Measurements from ENCODE around the gene MAX. TPM values are rescaled to one million over a fixed set of nuclear protein-coding genes. Genes with fewer than 3 reads are reported as not detected.

Gene MAX
- total and polyA plus RNA-seq, 2 of the 8 experiments (the other 6 are each of a cell fraction or from before 2014, with no cell fraction given) = 36.9 to 65.1 TPM

GRCh38 chr14:65045006-65045405 lies 57.3 kb downstream of the MAX start:
- H3K23ac ChIP-seq (ENCODE audit: insufficient read length) = no peak overlapping the region
- H4K8ac ChIP-seq (ENCODE audit: extremely low read depth, insufficient read depth, low read length) = no peak overlapping the region
- peaks cover 0 to 6% (median 0%) of the 10 kb centered on the region in 4 experiments; a peak in 2 of 7 replicates for H3K4me1 ChIP-seq (replicated peaks in 1 of 4; ENCODE audit: control insufficient read depth in 3 of 4, insufficient read depth in 4 of 4, low read length in 3 of 4)
- no peak overlapping the region for H2AFZ ChIP-seq (ENCODE audit: low read length)
- no peaks in the 10 kb centered on the region for H3K79me2 ChIP-seq (ENCODE audit: control insufficient read depth in 1 of 2, insufficient read depth in 2 of 2, low read length in 2 of 2)
- H2BK5ac ChIP-seq (ENCODE audit: low read depth, low read length) = no peak overlapping the region
- no peaks in the 10 kb centered on the region for H3K9me3 ChIP-seq (ENCODE audit: insufficient read depth in 2 of 2, low read depth in 1 of 2, low read length in 1 of 2)
- no peak overlapping the region for H3K4me3 ChIP-seq (ENCODE audit: extremely low read depth in 1 of 4, insufficient read depth in 2 of 4, low read depth in 3 of 4, low read length in 4 of 4)
- H2BK120ac ChIP-seq (replicated peaks; ENCODE audit: low read depth, low read length) = no peak overlapping the region
- no peak overlapping the region for H4K5ac ChIP-seq (ENCODE audit: insufficient read length, low read depth, low read length)
- H3K9ac ChIP-seq (replicated peaks in 1 of 4; ENCODE audit: extremely low read depth in 1 of 4, low read depth in 3 of 4, low read length in 3 of 4) = no peak overlapping the region
- H4K91ac ChIP-seq (replicated peaks; ENCODE audit: insufficient read length, low read length) = no peak overlapping the region
- H3K23me2 ChIP-seq (ENCODE audit: low read depth, low read length) = no peaks in the 10 kb centered on the region
- H2AK5ac ChIP-seq (ENCODE audit: low read depth, low read length) = no peak overlapping the region
- POLR2A ChIA-PET (ENCODE audit: partially characterized antibody) = no interaction called here
- WGBS, 2 experiments (ENCODE audit: extremely low coverage in 1 of 2, insufficient coverage in 1 of 2, insufficient read length in 1 of 2, insufficient replicate concordance in 2 of 2, low coverage in 1 of 2, low lambda C conversion rate in 2 of 2, missing lambda C conversion rate in 1 of 2) = 95% methylated on average over 5 of the region's 5 CpGs; no CpG with 5 or more reads in 1 of the 2 experiments
- no peaks in the 10 kb centered on the region for H3K79me1 ChIP-seq (ENCODE audit: low read depth, low read length)
- no peaks in the 10 kb centered on the region for H4K20me1 ChIP-seq (replicated peaks in 1 of 2; ENCODE audit: control insufficient read depth in 1 of 2, insufficient read depth in 2 of 2, low read length in 2 of 2)
- no peak overlapping the region for H3K18ac ChIP-seq (ENCODE audit: extremely low read depth, low read length)
- H2BK20ac ChIP-seq (ENCODE audit: low read length) = no peak overlapping the region
- no peak overlapping the region for H2BK12ac ChIP-seq (ENCODE audit: low read depth, low read length)
- DNase-seq (ENCODE audit: low read depth in 1 of 2, low spot score in 2 of 2) (no peak), FAIRE-seq (no peak)
- CTCF ChIA-PET (ENCODE audit: partially characterized antibody) = no interaction called here
- H2BK15ac ChIP-seq (ENCODE audit: low read length) = no peak overlapping the region
- H3K27ac ChIP-seq (ENCODE audit: low read depth, low read length) = no peak overlapping the region
- no peak overlapping the region for H3K4me2 ChIP-seq (ENCODE audit: insufficient read depth in 1 of 2, low read depth in 2 of 2, low read length in 2 of 2)
- H3K36me3 ChIP-seq (ENCODE audit: control insufficient read depth in 2 of 4, insufficient read depth in 4 of 4, low read length in 3 of 4) = peaks cover 0 to 10% (median 4%) of the 10 kb centered on the region in 4 experiments; a peak in 5 of 8 replicates
- no peak overlapping the region for H3K4ac ChIP-seq (replicated peaks; ENCODE audit: insufficient read length, low read depth, low read length)
- H3K56ac ChIP-seq (replicated peaks; ENCODE audit: insufficient read length, low read depth, low read length) = no peak overlapping the region
- no peak overlapping the region for H3K14ac ChIP-seq (ENCODE audit: insufficient read length)
- H3K27me3 ChIP-seq (replicated peaks in 1 of 4; ENCODE audit: control insufficient read depth in 3 of 4, extremely low read depth in 1 of 4, insufficient read depth in 3 of 4, low read length in 3 of 4) = no peaks in the 10 kb centered on the region
- no peak for TF ChIP-seq CBX5 (IDR thresholded peaks at IDR 0.05; ENCODE audit: low read depth, low read length)
- no peak for TF ChIP-seq RBBP5 (IDR thresholded peaks at IDR 0.05; ENCODE audit: borderline replicate concordance, low read depth, low read length)
- no peak for TF ChIP-seq SP4 (IDR thresholded peaks at IDR 0.05; ENCODE audit: low read length)
- no peak for TF ChIP-seq SP2 (IDR thresholded peaks at IDR 0.05; ENCODE audit: low read length)
- TF ChIP-seq MAFK (IDR thresholded peaks at IDR 0.05; ENCODE audit: low read depth, low read length) = no peak
- no peak for TF ChIP-seq CTCF (IDR thresholded peaks at IDR 0.05; ENCODE audit: control extremely low read depth in 1 of 3, insufficient read depth in 1 of 3, low read depth in 1 of 3, low read length in 3 of 3)
- no peak for TF ChIP-seq CREB1 (IDR thresholded peaks at IDR 0.05)
- no peak for TF ChIP-seq TEAD4 (IDR thresholded peaks at IDR 0.05; ENCODE audit: low read depth, low read length)
- TF ChIP-seq PHF8 (conservative IDR thresholded peaks at IDR 0.05; ENCODE audit: low read depth, low read length) = no peak
- no peak for TF ChIP-seq EP300 (IDR thresholded peaks at IDR 0.05; ENCODE audit: borderline replicate concordance in 1 of 2, low read depth in 2 of 2, low read length in 2 of 2)
- no peak for TF ChIP-seq POLR2AphosphoS5 (IDR thresholded peaks at IDR 0.05; ENCODE audit: low read depth, low read length)
- no peak for TF ChIP-seq TAF7 (optimal IDR thresholded peaks at IDR 0.05; ENCODE audit: borderline replicate concordance, low read depth, low read length)
- TF ChIP-seq TBP (IDR thresholded peaks at IDR 0.05; ENCODE audit: low read depth, low read length) = no peak
